ENCODE measurements around the gene SLC39A2. TPM values are rescaled to one million over a fixed set of nuclear protein-coding genes. Genes with fewer than 3 reads are reported as not detected.

SLC39A2 gene
- total and polyA plus RNA-seq, 3 donors from 2014 or later, result 0.24 to 0.31 TPM; not detected in 1

DNA sequence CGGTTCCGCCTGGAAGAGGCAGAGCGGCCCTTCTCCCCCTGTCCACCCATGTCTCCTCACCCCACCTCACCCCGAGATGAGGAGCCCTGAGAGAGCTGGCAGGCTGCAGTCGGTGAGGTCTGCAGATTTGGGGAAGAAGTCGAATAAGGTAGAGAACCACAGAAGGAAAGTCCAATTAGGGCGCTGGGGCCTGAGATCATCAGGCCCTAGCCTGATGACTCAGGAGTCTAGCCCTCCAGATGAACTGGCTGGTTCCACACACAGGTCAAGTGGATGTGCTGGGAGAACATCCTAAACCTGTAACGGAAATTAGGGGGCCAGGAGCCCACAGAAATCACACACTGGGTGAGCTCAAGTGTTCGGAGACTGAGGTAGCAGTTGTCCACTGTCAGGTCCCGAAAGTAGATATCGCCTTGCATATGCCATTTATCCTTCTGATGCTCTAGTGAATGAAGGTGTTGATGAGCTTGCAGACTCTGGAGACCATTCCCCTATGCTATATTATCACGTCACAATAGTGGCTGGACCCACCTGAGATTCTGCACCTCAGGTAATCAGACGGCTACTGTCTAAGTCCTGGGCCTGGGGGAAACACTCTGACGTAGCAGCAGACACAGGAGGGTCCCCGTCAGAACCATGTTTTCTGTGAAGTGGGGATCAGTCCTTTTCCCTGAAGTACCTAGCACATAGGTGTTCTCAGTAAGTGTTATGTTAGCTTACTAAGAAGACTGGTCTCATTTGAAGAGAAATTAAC, 10.2 kb upstream of the SLC39A2 start:
- Histone ChIP-seq H3K4me3 (peak overlapping the region; percentile 72 to 97), H3K4me1 (peaks cover 13% of the 10 kb centered on the region), H3K9me3 (no peaks in the 10 kb centered on the region), H3K27ac (peak overlapping the region; percentile 65 to 84), H3K27me3 (no peaks in the 10 kb centered on the region), H3K36me3 (ENCODE audit: low read depth, missing control alignments) (no peaks in the 10 kb centered on the region)
- no peak for DNase-seq
- TF ChIP-seq, protein P1, sequence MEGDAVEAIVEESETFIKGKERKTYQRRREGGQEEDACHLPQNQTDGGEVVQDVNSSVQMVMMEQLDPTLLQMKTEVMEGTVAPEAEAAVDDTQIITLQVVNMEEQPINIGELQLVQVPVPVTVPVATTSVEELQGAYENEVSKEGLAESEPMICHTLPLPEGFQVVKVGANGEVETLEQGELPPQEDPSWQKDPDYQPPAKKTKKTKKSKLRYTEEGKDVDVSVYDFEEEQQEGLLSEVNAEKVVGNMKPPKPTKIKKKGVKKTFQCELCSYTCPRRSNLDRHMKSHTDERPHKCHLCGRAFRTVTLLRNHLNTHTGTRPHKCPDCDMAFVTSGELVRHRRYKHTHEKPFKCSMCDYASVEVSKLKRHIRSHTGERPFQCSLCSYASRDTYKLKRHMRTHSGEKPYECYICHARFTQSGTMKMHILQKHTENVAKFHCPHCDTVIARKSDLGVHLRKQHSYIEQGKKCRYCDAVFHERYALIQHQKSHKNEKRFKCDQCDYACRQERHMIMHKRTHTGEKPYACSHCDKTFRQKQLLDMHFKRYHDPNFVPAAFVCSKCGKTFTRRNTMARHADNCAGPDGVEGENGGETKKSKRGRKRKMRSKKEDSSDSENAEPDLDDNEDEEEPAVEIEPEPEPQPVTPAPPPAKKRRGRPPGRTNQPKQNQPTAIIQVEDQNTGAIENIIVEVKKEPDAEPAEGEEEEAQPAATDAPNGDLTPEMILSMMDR (IDR thresholded peaks at IDR 0.05), result no peak
- TF ChIP-seq POLR2A (IDR thresholded peaks at IDR 0.05), result no peak
- intact Hi-C loops (cut with DNase I; ENCODE audit: low total_unique reads), result no loop called here
- 71 to 75% methylated on average over 15 of the region's 15 CpGs for WGBS, 2 donors

DNA sequence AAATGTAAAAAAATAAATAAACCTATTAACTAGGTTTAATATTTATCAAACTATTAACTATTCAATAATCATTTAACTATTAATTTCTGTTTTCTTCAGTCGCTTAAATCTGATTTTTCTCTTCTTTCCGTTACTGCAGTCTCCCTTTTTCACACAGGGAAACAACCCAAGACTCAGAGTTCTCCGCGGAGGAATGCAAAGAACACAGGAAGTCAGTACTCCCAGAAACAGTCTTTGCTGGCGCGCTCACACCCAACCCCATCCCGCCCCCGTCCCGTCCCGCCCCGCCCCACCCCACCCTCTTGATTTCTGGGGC, 9.7 kb upstream of the SLC39A2 start:
- Histone ChIP-seq H3K4me3 (peak overlapping the region; percentile 72 to 97), H3K9me3 (no peaks in the 10 kb centered on the region), H3K36me3 (ENCODE audit: low read depth, missing control alignments) (no peaks in the 10 kb centered on the region), H3K27ac (peak overlapping the region; percentile 65 to 84), H3K27me3 (no peaks in the 10 kb centered on the region), H3K4me1 (peaks cover 13% of the 10 kb centered on the region)
- no peak for TF ChIP-seq POLR2A (IDR thresholded peaks at IDR 0.05)
- TF ChIP-seq, protein P1 (IDR thresholded peaks at IDR 0.05), result no peak
- DNase-seq, result no peak
- intact Hi-C loops (cut with DNase I; ENCODE audit: low total_unique reads), result no loop called here
- WGBS, 2 donors, result 0 to 1% methylated on average over 9 to 11 of the region's 11 CpGs

DNA sequence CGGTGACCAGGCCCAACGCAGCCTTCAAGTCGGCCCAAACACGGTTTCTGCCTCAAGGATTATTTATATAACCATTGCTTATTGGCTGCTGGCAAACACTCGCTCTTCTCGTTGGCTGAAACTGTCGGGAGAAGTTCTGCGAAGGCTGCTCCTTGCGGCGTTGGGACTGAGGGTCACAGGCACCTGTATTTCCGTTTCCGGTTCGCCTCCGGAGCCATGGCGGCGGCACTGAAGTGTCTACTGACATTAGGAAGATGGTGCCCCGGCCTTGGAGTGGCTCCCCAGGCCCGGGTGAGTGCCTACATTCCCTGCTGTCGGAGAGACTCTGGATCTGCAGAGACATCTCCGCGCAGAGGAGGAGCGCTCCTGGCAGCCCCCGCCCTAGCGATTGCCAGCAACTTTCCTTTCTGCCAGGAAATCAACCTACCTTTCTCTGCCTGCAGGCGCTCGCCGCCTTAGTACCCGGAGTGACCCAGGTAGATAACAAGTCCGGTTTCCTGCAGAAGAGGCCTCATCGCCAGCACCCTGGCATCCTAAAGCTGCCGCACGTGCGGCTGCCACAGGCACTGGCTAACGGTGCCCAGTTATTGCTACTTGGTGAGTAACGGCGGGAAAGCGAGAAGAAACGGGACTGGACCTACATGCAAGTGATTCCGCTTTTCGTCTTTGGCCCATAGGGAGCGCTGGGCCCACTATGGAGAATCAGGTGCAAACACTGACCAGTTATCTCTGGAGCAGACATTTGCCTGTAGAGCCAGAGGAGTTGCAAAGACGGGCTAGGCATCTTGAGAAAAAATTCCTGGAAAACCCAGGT, 9.1 kb upstream of the SLC39A2 start, which contains the start of gene METTL17:
Gene METTL17, plus strand, starts transcription at position 194 of the 814 bp plus-strand sequence. Its CDS starts 23 bp downstream, at position 217.
- Histone ChIP-seq H3K4me1 (peaks cover 13% of the 10 kb centered on the region), H3K27me3 (no peaks in the 10 kb centered on the region), H3K4me3 (peak within 1 kb of the TSS; percentile 72 to 97), H3K27ac (peak within 1 kb of the TSS; percentile 65 to 84), H3K9me3 (no peaks in the 10 kb centered on the region), H3K36me3 (ENCODE audit: low read depth, missing control alignments) (no peaks in the 10 kb centered on the region)
- 0% methylated on average over 9 to 40 of the region's 42 CpGs for WGBS, 2 donors
- peak; percentile 97 for DNase-seq
- TF ChIP-seq POLR2A (IDR thresholded peaks at IDR 0.05), result no peak
- TF ChIP-seq, protein P1 (IDR thresholded peaks at IDR 0.05), result peak in 1 of 3 experiments; percentile 17
- intact Hi-C loops (cut with DNase I; ENCODE audit: low total_unique reads), result no loop called here

DNA sequence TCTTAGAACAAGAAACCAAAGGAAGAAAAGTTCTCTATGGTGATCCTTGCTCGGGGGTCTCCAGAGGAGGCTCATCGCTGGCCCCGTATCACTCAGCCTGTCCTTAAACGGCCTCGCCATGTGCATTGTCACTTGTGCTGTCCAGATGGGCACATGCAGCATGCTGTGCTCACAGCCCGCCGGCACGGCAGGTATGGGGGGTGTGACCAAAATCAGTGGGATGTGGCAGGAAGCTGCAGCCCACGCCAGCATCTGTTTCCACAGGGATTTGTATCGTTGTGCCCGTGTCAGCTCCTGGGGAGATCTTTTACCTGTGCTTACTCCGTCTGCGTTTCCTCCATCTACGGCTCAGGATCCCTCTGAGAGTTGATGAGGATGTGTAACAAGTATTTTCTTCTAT, 2.6 kb upstream of the SLC39A2 start:
- Histone ChIP-seq H3K27ac (no peak overlapping the region), H3K36me3 (ENCODE audit: low read depth, missing control alignments) (no peaks in the 10 kb centered on the region), H3K4me1 (peaks cover 3% of the 10 kb centered on the region), H3K4me3 (no peak overlapping the region), H3K9me3 (no peaks in the 10 kb centered on the region), H3K27me3 (no peaks in the 10 kb centered on the region)
- intact Hi-C loops (cut with DNase I; ENCODE audit: low total_unique reads), result no loop called here
- WGBS, 2 donors, result 87 to 95% methylated on average over 10 to 14 of the region's 14 CpGs
- DNase-seq, result no peak
- no peak for TF ChIP-seq POLR2A (IDR thresholded peaks at IDR 0.05)
- TF ChIP-seq, protein P1 (IDR thresholded peaks at IDR 0.05), result no peak

Measured in testis (tissue), 3 donors.